UCSD-AML1 (cell line): ENCODE measurements around the gene GNGT2.
"Not testable (repeated sequence)": the region's sequence is repeated elsewhere in the genome, so short reads cannot be mapped to it uniquely, and the experiment has no call there.

Source experiments
- DNase-seq: peaks from one replicate; lab custom pipeline; 2025; ENCODE audit not compliant: unreplicated experiment; lab: John Stamatoyannopoulos, UW

Gene GNGT2

DNA sequence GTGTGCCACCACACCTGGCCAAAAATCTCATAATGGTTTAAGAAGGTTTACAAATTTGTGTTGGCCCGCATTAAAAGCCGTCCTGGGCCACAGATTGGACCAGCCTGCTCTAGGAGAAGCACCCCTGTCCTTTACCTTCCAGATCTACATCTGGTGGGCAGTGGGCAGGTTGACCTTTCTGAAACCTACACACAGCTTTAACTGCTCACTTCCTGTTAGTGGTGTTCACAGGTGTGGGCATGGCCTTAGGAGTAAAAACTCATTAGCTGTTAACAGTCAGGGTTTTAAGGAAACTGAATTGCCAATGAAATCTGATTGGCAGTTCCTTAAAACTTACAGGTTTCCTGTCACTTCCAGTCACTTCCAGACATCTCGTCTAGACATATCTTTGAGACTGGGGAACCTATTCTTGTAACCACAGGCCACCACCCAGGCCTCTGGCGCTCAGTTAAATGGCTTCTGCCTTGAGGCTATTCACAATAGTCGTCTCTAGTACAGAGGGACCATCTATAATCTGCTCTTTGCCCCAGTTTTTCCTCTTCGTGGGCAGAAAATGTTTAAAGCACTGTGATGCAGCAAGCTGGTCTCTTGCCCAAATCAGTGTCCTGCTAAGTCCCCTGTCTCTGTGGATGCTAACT, 29.3 kb downstream of the GNGT2 start:
- peak; percentile 31 for DNase-seq

DNA sequence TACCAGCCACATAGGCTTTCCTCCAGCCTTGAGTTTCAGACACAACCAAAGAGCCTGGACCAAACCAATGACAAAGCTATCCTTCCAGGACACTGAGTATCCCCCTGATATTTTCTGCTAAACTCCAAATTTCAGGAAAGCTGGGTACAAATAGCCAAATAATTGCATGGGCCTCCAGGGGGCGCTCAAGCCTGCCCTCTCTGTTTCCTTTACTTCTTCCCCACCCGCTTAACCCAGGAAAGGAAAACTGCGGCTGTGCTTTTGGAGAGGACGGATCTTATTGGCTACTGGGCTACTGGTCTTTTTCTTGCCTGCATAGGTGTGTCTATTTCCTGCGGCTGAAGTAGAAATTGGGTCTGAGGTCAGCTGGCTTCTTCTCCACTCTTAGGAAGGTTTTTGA, 30.1 kb downstream of the GNGT2 start:
- peak; percentile 69 for DNase-seq

DNA sequence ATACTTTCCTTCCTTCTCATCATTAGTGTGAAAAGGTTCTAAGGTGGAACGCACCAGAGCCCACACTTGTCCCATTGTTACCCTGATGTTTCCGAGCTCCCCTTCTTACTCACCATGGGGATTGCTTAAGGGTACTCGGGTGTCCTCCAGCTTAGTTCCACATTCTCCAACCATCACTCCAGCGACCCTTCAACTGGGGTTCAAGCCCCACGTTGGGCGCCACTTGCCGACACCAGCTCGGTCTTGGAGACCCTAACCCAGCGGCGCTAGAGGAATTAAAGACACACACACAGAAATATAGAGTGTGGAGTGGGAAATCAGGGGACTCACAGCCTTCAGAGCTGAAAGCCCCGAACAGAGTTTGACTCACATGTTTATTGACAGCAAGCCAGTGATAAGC, 34.4 kb downstream of the GNGT2 start:
- DNase-seq = not testable (repeated sequence)

DNA sequence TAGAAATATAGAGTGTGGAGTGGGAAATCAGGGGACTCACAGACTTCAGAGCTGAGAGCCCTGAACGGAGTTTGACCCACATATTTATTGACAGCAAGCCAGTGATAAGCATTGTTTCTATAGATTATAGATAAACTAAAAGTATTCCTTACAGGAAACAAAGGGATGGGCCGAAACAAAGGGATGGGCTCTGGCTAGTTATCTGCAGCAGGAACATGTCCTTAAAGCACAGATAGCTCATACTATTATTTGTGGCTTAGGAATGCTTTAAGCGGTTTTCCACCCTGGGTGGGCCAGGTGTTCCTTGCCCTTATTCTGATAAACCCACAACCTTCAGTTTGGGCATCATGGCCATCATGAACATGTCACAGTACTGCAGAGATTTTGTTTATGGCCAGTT, 39.7 kb downstream of the GNGT2 start:
- DNase-seq = not testable (repeated sequence)

DNA sequence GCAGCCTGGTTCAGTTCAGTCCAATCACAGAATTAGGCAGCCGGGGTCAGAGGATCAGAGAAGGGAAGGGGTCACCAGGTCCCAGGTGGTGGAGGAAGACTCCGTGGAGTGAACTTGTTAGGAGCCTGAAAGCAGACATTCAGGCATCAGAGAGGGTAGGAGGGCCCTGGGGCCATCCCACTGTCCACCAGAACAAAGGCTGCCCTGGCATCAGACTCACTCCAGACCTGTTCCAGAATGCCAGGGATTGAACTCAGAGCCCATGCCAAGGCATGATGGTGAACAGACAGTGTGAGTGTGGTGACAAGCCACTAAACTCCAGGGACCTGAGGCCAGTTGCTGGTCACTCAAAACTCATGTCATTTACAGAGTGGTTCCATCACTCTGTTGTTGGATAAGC, 40.2 kb downstream of the GNGT2 start:
- no peak for DNase-seq

DNA sequence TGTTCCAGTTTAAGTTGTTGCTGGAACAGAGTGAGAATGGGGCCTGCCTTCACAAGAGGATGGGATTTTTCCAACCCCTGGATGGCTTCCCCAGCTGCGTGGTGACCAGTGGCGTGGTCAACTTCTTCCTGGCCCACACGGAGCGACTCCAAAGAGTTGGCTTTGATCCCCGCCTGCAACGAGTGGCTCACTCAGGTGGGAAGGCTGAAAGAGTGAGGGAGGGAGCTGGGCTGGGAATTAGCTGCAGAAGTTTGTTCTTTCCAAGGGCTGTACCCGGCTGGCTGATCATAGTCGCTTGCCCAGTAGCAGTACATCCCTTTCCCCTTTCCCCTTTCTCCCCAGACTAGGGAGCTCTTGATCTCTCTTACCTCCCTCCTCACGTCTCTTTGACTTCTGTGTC, 41.7 kb downstream of the GNGT2 start:
- DNase-seq = no peak

DNA sequence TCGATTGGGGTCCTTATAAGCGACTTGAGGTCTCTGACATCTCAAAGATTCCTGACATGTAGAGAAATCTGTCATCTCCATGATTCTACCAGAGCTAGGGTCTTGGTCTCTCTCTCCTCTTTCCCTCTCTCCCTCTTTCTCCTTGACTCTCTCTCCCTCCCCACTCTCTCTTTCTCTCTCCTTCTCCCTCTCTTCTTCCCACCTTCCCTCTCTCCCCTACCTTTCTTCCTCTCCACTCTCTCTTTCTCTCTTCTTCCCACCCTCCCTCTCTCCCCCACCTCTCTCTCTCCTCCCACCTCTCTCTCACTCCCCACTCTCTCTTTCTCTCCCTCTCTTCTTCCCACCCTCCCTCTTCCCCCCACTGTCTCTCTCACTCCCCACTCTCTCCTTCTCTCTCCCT, 45.2 kb downstream of the GNGT2 start:
- DNase-seq = no peak

DNA sequence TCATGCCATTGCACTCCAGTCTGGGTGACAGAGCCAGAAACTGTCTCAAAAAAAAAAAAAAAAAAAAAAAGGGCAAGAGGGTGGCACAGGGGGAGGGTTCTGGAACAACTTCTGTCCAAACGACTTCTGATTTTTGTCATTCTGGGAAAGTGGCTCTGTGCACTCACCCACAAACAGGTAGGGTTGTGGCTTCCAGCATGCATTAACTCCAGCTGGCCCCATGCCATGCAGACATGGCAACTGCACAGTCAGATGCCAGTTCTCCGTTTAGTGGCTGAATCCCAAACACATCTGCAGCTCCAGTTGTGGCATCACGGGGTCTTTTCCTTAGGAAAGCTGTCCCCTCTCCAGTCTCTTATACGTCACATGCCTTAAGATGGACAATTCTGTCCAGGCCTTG, 47.5 kb downstream of the GNGT2 start:
- DNase-seq = no peak

DNA sequence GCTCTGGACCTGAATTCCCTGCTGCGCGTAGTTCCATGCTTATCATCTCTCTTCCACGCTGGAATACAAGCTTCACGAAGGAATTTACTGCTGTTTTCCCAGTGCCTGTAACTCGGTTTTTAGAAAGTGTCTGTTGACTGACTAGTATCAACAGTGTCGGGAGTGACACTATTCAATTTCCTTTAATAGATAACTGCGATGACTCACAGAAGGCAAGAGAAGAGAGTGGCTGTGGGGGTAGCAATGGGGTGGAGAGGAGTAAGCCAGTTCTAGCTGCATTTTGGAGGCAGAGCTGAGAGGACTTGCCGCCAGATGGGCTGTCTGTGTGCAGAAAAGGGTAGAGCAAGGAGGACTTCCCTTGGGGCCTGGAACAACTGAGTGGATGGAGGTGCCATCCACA, 52.6 kb downstream of the GNGT2 start:
- no peak for DNase-seq

DNA sequence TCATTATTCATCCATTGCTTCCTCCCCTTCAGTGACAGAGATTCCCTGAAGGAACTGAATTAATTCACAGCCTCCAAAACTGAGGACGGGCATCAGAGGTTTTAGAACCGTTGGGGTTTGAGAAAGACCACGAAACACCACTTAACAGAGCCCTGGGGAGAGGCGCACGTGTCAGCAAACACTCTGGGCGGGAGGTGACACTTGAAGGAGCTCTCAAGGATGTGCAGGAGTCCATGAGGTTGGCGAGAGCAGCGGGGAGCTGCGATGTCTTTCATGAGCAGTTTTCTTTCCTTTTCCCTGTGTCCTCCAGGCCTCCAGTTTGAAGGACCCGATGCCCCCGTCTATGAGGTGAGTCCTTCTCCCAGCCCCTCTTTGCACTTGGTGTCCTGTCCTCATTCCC, 54.1 kb downstream of the GNGT2 start:
- no peak for DNase-seq
